T-cell (primary cell): ENCODE data around the gene CHST6. TPM values are rescaled to one million over a fixed set of nuclear protein-coding genes. Genes with fewer than 3 reads are reported as not detected.
"Not testable (repeated sequence)": the region's sequence is repeated elsewhere in the genome, so short reads cannot be mapped to it uniquely, and the experiment has no call there.

Experiments used
- ATAC-seq, 4 experiments: fragments of 200-7000 bp in 3 of 4; fragments of 150-1000 bp in 1 of 4; cut with Tn5 transposase; replicated peaks in 1 of 4; 1 replicate in 3 of 4; 2 replicates in 1 of 4; pipeline ENCODE4 v1.10.0; 2021; ENCODE audit warnings: moderate library complexity in 3 of 4, mild to moderate bottlenecking in 2 of 4, moderate number of reproducible peaks in 1 of 4
- CTCF ChIA-PET, 2 donors: fragments of 300-600 bp; sonication (Branson Sonifier 250); formaldehyde crosslinking; loops; one replicate each; lab custom pipeline; 2022; ENCODE audit warnings: antibody characterized with exemption in 2 of 2; lab: Charles Lee
- POLR2A ChIA-PET, 2 donors: fragments of 300-600 bp; sonication (Branson Sonifier 250); formaldehyde crosslinking; loops; one replicate each; lab custom pipeline; 2022; ENCODE audit warnings: antibody characterized with exemption in 2 of 2; lab: Charles Lee
- DNase-seq, 35 experiments: peaks; one replicate each; pipeline versions ENCODE4 v3.0.0 to v3.0.0-alpha.2; 2013 to 2023
- H3K27ac ChIP-seq: one replicate; pipeline ENCODE4 v1.5.1; 2013; ENCODE audit warnings: low read length
- H3K27me3 ChIP-seq, 2 experiments: replicated peaks in 1 of 2; 1 replicate in 1 of 2; 2 replicates in 1 of 2; pipeline versions ENCODE4 v1.6.1 to v1.7.0; 2013; ENCODE audit warnings: low read length in 1 of 2, mixed read lengths in 1 of 2; ENCODE audit not compliant: control insufficient read depth in 2 of 2, insufficient read depth in 2 of 2; ENCODE audit errors: extremely low read depth in 1 of 2
- H3K36me3 ChIP-seq, 2 donors: 1 replicate in 1 of 2; 2 replicates in 1 of 2; pipeline versions ENCODE4 v1.6.1 to v1.7.0; 2013; ENCODE audit warnings: low read length in 1 of 2; ENCODE audit not compliant: control insufficient read depth in 2 of 2, insufficient read depth in 1 of 2; ENCODE audit errors: extremely low read depth in 1 of 2
- H3K4me1 ChIP-seq, 2 experiments: 1 replicate in 1 of 2; 2 replicates in 1 of 2; pipeline versions ENCODE4 v1.6.1 to v1.7.0; 2013; ENCODE audit warnings: low read length in 2 of 2, mixed read lengths in 1 of 2; ENCODE audit not compliant: insufficient read depth in 2 of 2, control insufficient read depth in 1 of 2; ENCODE audit errors: extremely low read depth in 1 of 2
- H3K4me3 ChIP-seq, 2 donors: 1 replicate in 1 of 2; 2 replicates in 1 of 2; pipeline versions ENCODE4 v1.5.1 to v1.7.0; 2013; ENCODE audit warnings: mild to moderate bottlenecking in 2 of 2, low read length in 1 of 2, moderate library complexity in 1 of 2; ENCODE audit not compliant: control insufficient read depth in 1 of 2; ENCODE audit errors: extremely low read depth in 1 of 2
- H3K9me3 ChIP-seq: 2 replicates; pipeline ENCODE4 v1.7.0; 2013
- H3K27ac Mint-ChIP-seq, 2 donors: one replicate each; pipeline ENCODE4 v1.8.0; 2020 to 2021; ENCODE audit warnings: mild to moderate bottlenecking in 2 of 2, mixed read lengths in 2 of 2
- H3K27me3 Mint-ChIP-seq, 2 donors: one replicate each; pipeline ENCODE4 v1.8.0; 2021 to 2022; ENCODE audit warnings: mixed read lengths in 2 of 2
- H3K36me3 Mint-ChIP-seq: one replicate; pipeline ENCODE4 v1.8.0; 2021; ENCODE audit warnings: mixed read lengths
- H3K4me1 Mint-ChIP-seq, 3 donors: one replicate each; pipeline ENCODE4 v1.8.0; 2020 to 2022; ENCODE audit warnings: mixed read lengths in 3 of 3, mild to moderate bottlenecking in 1 of 3
- H3K4me3 Mint-ChIP-seq, 3 donors: one replicate each; pipeline ENCODE4 v1.8.0; 2020 to 2022; ENCODE audit warnings: mild to moderate bottlenecking in 3 of 3, mixed read lengths in 3 of 3, moderate library complexity in 3 of 3
- H3K9me3 Mint-ChIP-seq, 3 donors: one replicate each; pipeline ENCODE4 v1.8.0; 2020 to 2022; ENCODE audit warnings: mixed read lengths in 3 of 3
- WGBS: methylation state at CpG from one replicate; pipeline ENCODE4 v1.1.5; 2013; ENCODE audit warnings: missing lambda C conversion rate; ENCODE audit not compliant: insufficient coverage; 5-methylcytosine and 5-hydroxymethylcytosine counted together
- total RNA-seq, 35 experiments: library from RNA in 6 of 35; stranded (reverse) in 6 of 35; fragments of 120-200 nt in 1 of 35; gene quantifications; one replicate each; pipeline versions ENCODE4 v1.2.1 to v1.2.4 and lab custom pipeline; 2013 to 2026

CHST6 gene
- total RNA-seq, 5 donors from 2014 or later (not counting 1 experiment from before 2014, with no cell fraction given) = 0.15 to 0.16 TPM; not detected in 3

- Mint-ChIP-seq H3K9me3 (no peaks in the 10 kb centered on the region), H3K27me3 (peaks cover 16 to 22% of the 10 kb centered on the region in 2 donors), H3K36me3 (no peaks in the 10 kb centered on the region), H3K27ac (no peak overlapping the region), H3K4me3 (no peak overlapping the region), H3K4me1 (no peaks in the 10 kb centered on the region)
- no peak overlapping the region for H3K4me3 ChIP-seq
- ChIA-PET CTCF (interaction anchor here in 1 of 2 donors (0.5 to 0.7 kb wide), 2 partner anchors 9 to 178 kb away, joined by 3 read pairs; no protein-coding TSS in a partner anchor), POLR2A (no interaction called here)
- no peaks in the 10 kb centered on the region for H3K36me3 ChIP-seq
- no peaks in the 10 kb centered on the region for H3K4me1 ChIP-seq
- no peak for ATAC-seq
- no peaks in the 10 kb centered on the region for H3K9me3 ChIP-seq
- H3K27me3 ChIP-seq = peaks cover 0 to 13% of the 10 kb centered on the region in 2 experiments
- WGBS = 59% methylated on average over 2 of the region's 3 CpGs
- H3K27ac ChIP-seq = no peak overlapping the region
- no peak for DNase-seq
Observed at GRCh38 chr16:75506107-75506506, 10.9 kb upstream of the CHST6 start.

- Mint-ChIP-seq H3K27me3 (peaks cover 16 to 24% of the 10 kb centered on the region in 2 donors), H3K36me3 (no peaks in the 10 kb centered on the region)
- H3K36me3 ChIP-seq = no peaks in the 10 kb centered on the region
Observed at GRCh38 chr16:75503801-75504200, 8.6 kb upstream of the CHST6 start.

GRCh38 chr16:75502916-75503605 lies 7.8 kb upstream of the CHST6 start:
- H3K36me3 Mint-ChIP-seq = no peaks in the 10 kb centered on the region
- ChIA-PET POLR2A (no interaction called here), CTCF (no interaction called here)
- ATAC-seq (no peak), DNase-seq (no peak)
- peaks cover 0 to 8% of the 10 kb centered on the region in 2 experiments for H3K27me3 ChIP-seq
- no peak overlapping the region for H3K27ac ChIP-seq
- no peaks in the 10 kb centered on the region for H3K36me3 ChIP-seq
- no peak overlapping the region for H3K4me3 ChIP-seq
- 82% methylated on average over 3 of the region's 4 CpGs for WGBS
- H3K9me3 Mint-ChIP-seq = no peaks in the 10 kb centered on the region
- H3K4me3 Mint-ChIP-seq = no peak overlapping the region
- no peaks in the 10 kb centered on the region for H3K9me3 ChIP-seq
- no peaks in the 10 kb centered on the region for H3K4me1 ChIP-seq
- no peaks in the 10 kb centered on the region for H3K4me1 Mint-ChIP-seq
- peaks cover 10 to 24% of the 10 kb centered on the region in 2 donors for H3K27me3 Mint-ChIP-seq
- no peak overlapping the region for H3K27ac Mint-ChIP-seq

More at GRCh38 chr16:75503801-75504200, 8.6 kb upstream of the CHST6 start:
- ChIA-PET POLR2A (no interaction called here), CTCF (no interaction called here)
- Mint-ChIP-seq H3K9me3 (no peaks in the 10 kb centered on the region), H3K4me1 (no peaks in the 10 kb centered on the region), H3K27ac (no peak overlapping the region), H3K4me3 (no peak overlapping the region)
- H3K4me3 ChIP-seq = no peak overlapping the region
- ATAC-seq = no peak
- no peaks in the 10 kb centered on the region for H3K9me3 ChIP-seq
- no peak overlapping the region for H3K27ac ChIP-seq
- H3K4me1 ChIP-seq = no peaks in the 10 kb centered on the region
- 89% methylated on average over 1 of the region's 1 CpG for WGBS
- no peak for DNase-seq
- H3K27me3 ChIP-seq = peaks cover 0 to 11% of the 10 kb centered on the region in 2 experiments

DNA sequence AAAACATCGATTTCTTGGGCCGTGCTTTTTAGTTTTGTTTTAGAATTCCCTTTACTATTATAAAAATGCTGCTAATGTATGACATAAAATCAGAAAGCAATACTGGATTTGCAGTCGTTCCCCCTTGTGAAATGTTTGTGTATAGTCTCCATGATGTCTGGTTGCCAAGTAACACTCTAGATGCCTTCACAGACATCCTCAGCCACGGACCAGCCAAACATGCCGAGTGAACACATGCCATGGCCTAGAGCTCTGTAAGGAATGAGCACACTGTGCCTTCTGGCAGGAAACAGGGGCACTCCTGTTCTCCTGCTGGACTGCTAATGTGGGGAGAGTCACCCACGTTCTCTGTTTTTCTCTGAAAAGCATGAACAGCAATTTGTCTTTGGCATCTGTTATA lies 6.6 kb upstream of the CHST6 start:
- H3K36me3 ChIP-seq, H3K4me1 Mint-ChIP-seq, CTCF ChIA-PET, ATAC-seq, H3K4me3 Mint-ChIP-seq, H3K27ac Mint-ChIP-seq, H3K4me3 ChIP-seq, H3K9me3 Mint-ChIP-seq, H3K36me3 Mint-ChIP-seq, H3K9me3 ChIP-seq, H3K4me1 ChIP-seq, H3K27me3 ChIP-seq, POLR2A ChIA-PET, H3K27ac ChIP-seq, DNase-seq: not testable (repeated sequence)
- 92% methylated on average over 2 of the region's 6 CpGs for WGBS
- peaks cover 20 to 30% of the 10 kb centered on the region in 2 donors for H3K27me3 Mint-ChIP-seq

DNA sequence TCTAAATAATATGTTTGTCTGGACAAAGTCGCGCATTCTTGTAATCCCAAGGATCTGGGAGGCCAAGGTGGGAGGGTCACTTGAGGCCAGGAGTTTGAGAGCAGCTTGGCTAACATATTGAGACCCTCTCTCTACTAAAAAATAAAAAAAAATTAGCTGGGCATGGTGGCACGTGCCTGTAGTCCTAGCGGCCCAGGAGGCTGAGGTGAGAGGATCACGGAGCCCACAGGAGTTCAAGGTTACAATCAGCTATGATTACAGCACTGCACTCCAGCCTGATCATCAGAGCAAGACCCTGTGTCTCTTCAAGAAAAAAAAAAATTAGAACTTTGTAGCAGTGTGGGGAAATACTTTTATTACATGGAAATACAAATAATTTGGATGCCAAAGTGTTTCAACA lies 6.1 kb upstream of the CHST6 start:
- Mint-ChIP-seq H3K4me3 (no peak overlapping the region), H3K36me3 (no peaks in the 10 kb centered on the region), H3K4me1 (no peaks in the 10 kb centered on the region), H3K9me3 (no peaks in the 10 kb centered on the region), H3K27me3 (peaks cover 18 to 29% of the 10 kb centered on the region in 2 donors), H3K27ac (no peak overlapping the region)
- Histone ChIP-seq H3K9me3 (no peaks in the 10 kb centered on the region), H3K27ac (no peak overlapping the region), H3K27me3 (peaks cover 0 to 8% of the 10 kb centered on the region in 2 experiments), H3K4me1 (no peaks in the 10 kb centered on the region), H3K36me3 (no peaks in the 10 kb centered on the region), H3K4me3 (no peak overlapping the region)
- no CpG with 5 or more reads among the region's 5 CpGs for WGBS
- POLR2A ChIA-PET = no interaction called here
- DNase-seq (no peak), ATAC-seq (no peak)
- CTCF ChIA-PET = no interaction called here

DNA sequence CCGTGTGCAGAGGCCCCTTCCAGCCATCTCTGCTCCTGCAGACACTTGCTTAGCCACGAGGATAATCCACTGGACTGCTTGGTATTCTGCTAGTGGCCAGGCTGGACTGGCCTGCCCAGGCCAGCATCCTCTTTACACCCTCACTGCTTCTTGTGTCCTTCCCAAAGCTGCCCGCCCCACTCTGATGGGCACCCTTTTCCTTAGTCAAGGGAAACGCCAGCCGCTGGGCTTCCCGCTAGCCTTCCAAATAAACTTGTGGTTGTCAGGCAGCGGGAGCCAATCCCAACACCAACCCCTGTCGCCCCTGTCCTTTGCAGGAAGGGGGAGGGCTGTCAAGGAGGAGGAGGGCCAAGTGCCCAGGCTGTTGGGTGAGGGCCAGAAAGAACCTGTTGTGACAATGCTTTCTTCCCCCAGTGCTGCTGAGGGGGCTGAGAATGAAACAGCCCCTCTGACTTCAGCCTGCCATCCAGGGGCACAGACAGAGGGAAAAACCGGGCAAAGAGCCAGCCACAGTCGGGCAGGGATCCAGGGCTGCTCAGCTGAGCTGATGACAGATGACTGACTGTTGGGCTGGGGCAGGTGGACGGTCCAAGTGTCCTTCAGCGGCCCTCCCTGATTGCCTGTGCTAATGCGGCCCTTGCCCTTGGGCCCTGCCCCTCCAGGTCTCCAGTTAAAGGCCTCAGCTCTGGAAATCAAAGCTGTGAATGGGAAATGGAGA lies 3.5 kb upstream of the CHST6 start:
- H3K4me3 ChIP-seq, H3K27ac ChIP-seq, CTCF ChIA-PET, H3K9me3 Mint-ChIP-seq, H3K27ac Mint-ChIP-seq, DNase-seq, POLR2A ChIA-PET, ATAC-seq, H3K4me1 Mint-ChIP-seq, H3K4me1 ChIP-seq, H3K9me3 ChIP-seq, H3K36me3 Mint-ChIP-seq, H3K36me3 ChIP-seq, H3K4me3 Mint-ChIP-seq: not testable (repeated sequence)
- peaks cover 20 to 28% of the 10 kb centered on the region in 2 donors for H3K27me3 Mint-ChIP-seq
- peaks cover 2 to 28% of the 10 kb centered on the region in 2 experiments for H3K27me3 ChIP-seq
- no CpG with 5 or more reads among the region's 13 CpGs for WGBS
